Smooth muscle cell (in vitro differentiated cells): ENCODE measurements around the gene ARMH1. TPM values are rescaled to one million over a fixed set of nuclear protein-coding genes. Genes with fewer than 3 reads are reported as not detected.

ENCODE experiments used
- DNase-seq: peaks from one replicate; lab custom pipeline; 2025; ENCODE audit not compliant: unreplicated experiment; lab: John Stamatoyannopoulos, UW
- H2AFZ ChIP-seq: fragments of 200-600 bp; sonication (generic); 2 replicates; pipeline ENCODE4 v1.6.0; 2016; ENCODE audit warnings: antibody characterized with exemption, low read depth, mild to moderate bottlenecking
- H3F3A ChIP-seq: fragments of 200-600 bp; sonication (generic); 2 replicates; pipeline ENCODE4 v1.6.0; 2017; ENCODE audit warnings: antibody characterized with exemption, low read depth
- H3K27ac ChIP-seq: fragments of 200-600 bp; sonication (generic); 2 replicates; pipeline ENCODE4 v1.5.1; 2016; ENCODE audit warnings: low read depth, mild to moderate bottlenecking
- H3K27me3 ChIP-seq: fragments of 200-600 bp; sonication (generic); 2 replicates; pipeline ENCODE4 v1.6.1; 2016; ENCODE audit warnings: low read depth, mild to moderate bottlenecking
- H3K36me3 ChIP-seq: fragments of 200-600 bp; sonication (generic); 2 replicates; pipeline ENCODE4 v1.5.1; 2016; ENCODE audit warnings: low read depth
- H3K4me1 ChIP-seq: fragments of 200-600 bp; sonication (generic); 2 replicates; pipeline ENCODE4 v1.5.1; 2016; ENCODE audit warnings: low read depth
- H3K4me2 ChIP-seq: fragments of 200-600 bp; sonication (generic); 2 replicates; pipeline ENCODE4 v1.6.0; 2016; ENCODE audit warnings: mild to moderate bottlenecking
- H3K4me3 ChIP-seq: fragments of 200-600 bp; sonication (generic); 2 replicates; pipeline ENCODE4 v1.5.1; 2016; ENCODE audit warnings: mild to moderate bottlenecking
- H3K79me2 ChIP-seq: fragments of 200-600 bp; sonication (generic); 2 replicates; pipeline ENCODE4 v1.6.0; 2016; ENCODE audit warnings: low read depth, mild to moderate bottlenecking
- H3K9ac ChIP-seq: fragments of 200-600 bp; sonication (generic); 2 replicates; pipeline ENCODE4 v1.6.0; 2016; ENCODE audit warnings: low read depth
- H3K9me3 ChIP-seq: fragments of 200-600 bp; sonication (generic); replicated peaks from 2 replicates; pipeline ENCODE4 v1.5.1; 2016; ENCODE audit warnings: low read depth
- H4K20me1 ChIP-seq: fragments of 200-600 bp; sonication (generic); 2 replicates; pipeline ENCODE4 v1.6.0; 2016; ENCODE audit warnings: low read depth
- WGBS: methylation state at CpG from one replicate; pipeline ENCODE4 v1.1.7; 2016; ENCODE audit warnings: low lambda C conversion rate; 5-methylcytosine and 5-hydroxymethylcytosine counted together
- polyA plus RNA-seq: library from polyadenylated mRNA; unstranded; fragments of >200 nt; fragmentation: Nextera tagmentation; extraction: Ambion mirVana; gene quantifications from 2 replicates; pipeline ENCODE4 v1.2.1, GENCODE V29; 2016
- total RNA-seq: library from RNA; depleted of rRNA; stranded (reverse); fragments of >200 nt; gene quantifications from 2 replicates; pipeline ENCODE4 v1.2.3, GENCODE V29; 2014
- TF ChIP-seq, protein P1 (sequence below): fragments of 200-600 bp; sonication (generic); IDR thresholded peaks from 2 replicates; pipeline ENCODE4 v1.5.1; 2017; ENCODE audit warnings: borderline replicate concordance, mild to moderate bottlenecking, antibody characterized with exemption; ENCODE audit not compliant: insufficient read depth, poor library complexity, severe bottlenecking

The ARMH1 gene
- total and polyA plus RNA-seq, 2 experiments from 2014 or later, result 1.5 to 8.3 TPM

DNA sequence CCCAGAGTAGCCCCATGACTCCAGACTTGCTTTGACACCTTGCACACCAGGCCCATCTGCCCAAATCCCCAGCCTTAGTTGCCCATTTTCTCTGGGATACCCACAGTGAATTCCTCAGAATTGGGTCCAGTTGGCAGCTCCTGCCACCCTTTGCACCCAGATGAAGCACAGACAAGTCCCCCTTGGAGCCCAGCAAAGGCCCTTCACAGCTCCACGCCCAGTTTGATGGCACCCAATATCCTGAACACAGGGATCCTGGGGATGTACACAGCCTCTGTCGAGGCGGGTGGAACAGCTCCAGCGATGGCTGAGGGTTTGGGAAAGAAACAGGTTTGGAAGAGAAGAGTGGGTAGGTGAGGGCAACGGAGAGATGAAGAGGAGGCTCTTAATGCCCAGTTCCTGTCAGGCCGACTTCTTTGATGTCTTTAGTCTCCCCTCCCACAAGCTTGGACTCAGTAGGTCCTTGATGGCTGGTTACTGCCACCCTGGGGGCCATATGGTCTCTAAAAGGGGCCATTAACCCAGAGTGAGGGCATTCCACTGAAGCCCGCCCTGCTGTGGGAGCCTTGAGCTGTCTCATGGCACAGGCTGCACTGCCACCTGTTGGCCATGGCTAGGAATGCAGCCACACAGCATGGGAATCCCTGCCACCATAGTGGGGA lies 21.9 kb upstream of the ARMH1 start:
- WGBS, result 66% methylated on average over 7 of the region's 7 CpGs
- Histone ChIP-seq H3F3A (no peaks in the 10 kb centered on the region), H3K9ac (no peak overlapping the region), H3K9me3 (no peaks in the 10 kb centered on the region), H3K4me1 (peaks cover 4% of the 10 kb centered on the region), H3K27me3 (no peaks in the 10 kb centered on the region), H3K27ac (no peak overlapping the region), H3K79me2 (no peaks in the 10 kb centered on the region), H4K20me1 (no peaks in the 10 kb centered on the region), H3K36me3 (no peaks in the 10 kb centered on the region), H3K4me3 (no peak overlapping the region), H2AFZ (no peak overlapping the region), H3K4me2 (no peak overlapping the region)
- DNase-seq, result peak; percentile 51
- TF ChIP-seq, protein P1, sequence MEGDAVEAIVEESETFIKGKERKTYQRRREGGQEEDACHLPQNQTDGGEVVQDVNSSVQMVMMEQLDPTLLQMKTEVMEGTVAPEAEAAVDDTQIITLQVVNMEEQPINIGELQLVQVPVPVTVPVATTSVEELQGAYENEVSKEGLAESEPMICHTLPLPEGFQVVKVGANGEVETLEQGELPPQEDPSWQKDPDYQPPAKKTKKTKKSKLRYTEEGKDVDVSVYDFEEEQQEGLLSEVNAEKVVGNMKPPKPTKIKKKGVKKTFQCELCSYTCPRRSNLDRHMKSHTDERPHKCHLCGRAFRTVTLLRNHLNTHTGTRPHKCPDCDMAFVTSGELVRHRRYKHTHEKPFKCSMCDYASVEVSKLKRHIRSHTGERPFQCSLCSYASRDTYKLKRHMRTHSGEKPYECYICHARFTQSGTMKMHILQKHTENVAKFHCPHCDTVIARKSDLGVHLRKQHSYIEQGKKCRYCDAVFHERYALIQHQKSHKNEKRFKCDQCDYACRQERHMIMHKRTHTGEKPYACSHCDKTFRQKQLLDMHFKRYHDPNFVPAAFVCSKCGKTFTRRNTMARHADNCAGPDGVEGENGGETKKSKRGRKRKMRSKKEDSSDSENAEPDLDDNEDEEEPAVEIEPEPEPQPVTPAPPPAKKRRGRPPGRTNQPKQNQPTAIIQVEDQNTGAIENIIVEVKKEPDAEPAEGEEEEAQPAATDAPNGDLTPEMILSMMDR, result peak; percentile 86

DNA sequence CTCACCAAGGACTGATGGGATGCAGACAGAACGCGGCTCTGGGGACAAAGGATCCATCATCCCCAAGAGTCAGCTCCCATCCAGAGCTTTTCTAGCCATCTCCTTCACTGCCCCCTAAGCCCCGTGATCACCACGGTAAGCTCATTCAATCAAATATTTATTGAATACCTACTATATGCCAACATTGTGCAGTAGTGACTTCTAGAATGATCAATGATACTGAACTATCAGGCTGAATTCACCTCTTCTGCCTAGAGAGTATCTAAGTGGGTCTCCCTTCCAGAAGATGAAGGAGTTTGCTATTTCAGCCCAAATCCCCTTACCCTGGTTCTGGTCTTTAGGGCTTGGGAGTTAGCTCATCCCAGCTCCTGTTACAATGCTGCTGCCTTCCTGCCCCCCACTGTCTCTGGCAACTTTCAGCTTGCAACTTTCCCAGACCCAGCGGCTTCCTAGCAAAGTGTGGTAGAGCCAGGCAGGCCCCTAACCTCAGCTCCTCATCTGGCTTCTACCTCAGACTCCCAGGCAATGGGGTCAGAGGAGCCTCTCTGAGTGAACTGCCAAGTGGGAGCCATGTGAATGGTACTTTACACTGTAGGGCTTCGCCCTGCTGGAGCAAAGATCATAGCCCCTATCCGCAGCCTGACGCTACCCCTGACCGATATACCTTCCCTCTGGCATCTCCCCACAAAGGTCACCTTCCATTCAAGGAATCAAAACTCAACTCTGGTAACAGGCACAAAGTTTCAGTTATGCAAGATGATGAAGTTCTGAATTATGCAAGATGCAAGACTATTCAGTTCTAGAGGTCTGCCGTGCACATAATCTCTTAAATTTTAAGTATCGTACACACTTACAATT lies 21.2 kb upstream of the ARMH1 start:
- H3K4me1 ChIP-seq, result peaks cover 4% of the 10 kb centered on the region
- H2AFZ ChIP-seq, result no peak overlapping the region
- H3K9ac ChIP-seq, result no peak overlapping the region
- H4K20me1 ChIP-seq, result no peaks in the 10 kb centered on the region
- 60% methylated on average over 11 of the region's 11 CpGs for whole genome bisulfite sequencing
- no peak for DNase-seq
- no peaks in the 10 kb centered on the region for H3K79me2 ChIP-seq
- H3F3A ChIP-seq, result no peaks in the 10 kb centered on the region
- no peak overlapping the region for H3K27ac ChIP-seq
- no peak overlapping the region for H3K4me2 ChIP-seq
- no peaks in the 10 kb centered on the region for H3K27me3 ChIP-seq
- no peak overlapping the region for H3K4me3 ChIP-seq
- H3K9me3 ChIP-seq, result no peaks in the 10 kb centered on the region
- no peaks in the 10 kb centered on the region for H3K36me3 ChIP-seq
- TF ChIP-seq, protein P1, result no peak

DNA sequence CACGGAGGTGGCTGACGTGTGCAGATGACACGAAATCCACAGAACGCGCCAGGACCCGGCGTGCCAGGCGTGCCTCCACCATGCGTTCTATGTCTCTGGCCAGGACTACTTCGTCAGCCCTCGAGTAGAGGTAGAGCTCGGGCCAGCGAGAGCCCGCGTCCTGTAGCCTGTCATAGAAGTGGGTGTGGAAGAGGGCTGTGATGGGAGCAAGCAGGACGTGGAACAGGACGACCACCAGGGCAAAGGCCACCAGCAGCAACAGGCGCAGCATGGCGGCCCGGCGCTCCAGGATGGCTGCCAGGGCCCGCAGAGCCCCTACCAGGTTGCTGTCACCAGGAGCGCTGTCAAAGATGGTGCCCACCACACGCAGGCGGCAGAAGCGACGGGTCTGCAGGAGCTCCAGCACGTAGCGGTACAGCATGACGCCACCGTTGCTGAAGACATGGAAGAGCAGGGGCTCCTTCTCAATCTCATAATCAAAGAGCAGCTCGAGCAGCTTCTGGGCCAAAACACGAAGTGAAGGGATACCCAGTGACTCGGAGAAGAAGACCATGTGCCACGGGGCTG lies 19.8 kb upstream of the ARMH1 start:
- Histone ChIP-seq H3K4me3 (no peak overlapping the region), H3F3A (no peaks in the 10 kb centered on the region), H2AFZ (no peak overlapping the region), H3K9me3 (no peaks in the 10 kb centered on the region), H4K20me1 (no peaks in the 10 kb centered on the region), H3K36me3 (no peaks in the 10 kb centered on the region), H3K9ac (no peak overlapping the region), H3K27ac (no peak overlapping the region), H3K4me1 (peaks cover 3% of the 10 kb centered on the region), H3K27me3 (no peaks in the 10 kb centered on the region), H3K4me2 (no peak overlapping the region), H3K79me2 (no peaks in the 10 kb centered on the region)
- DNase-seq, result no peak
- 94% methylated on average over 34 of the region's 35 CpGs for WGBS
- TF ChIP-seq, protein P1, result no peak
